Stimulated activated CD8-positive, alpha-beta memory T cell treated with anti-CD3 and anti-CD28 coated beads, Interleukin-4, amount 100 ng/mL, for 24 hours (primary cell): ENCODE data around the gene SLC6A16.
"Not testable (repeated sequence)": the region's sequence is repeated elsewhere in the genome, so short reads cannot be mapped to it uniquely, and the experiment has no call there.

Source experiments
- DNase-seq: peaks from one replicate; pipeline ENCODE4 v3.0.0-alpha.2; 2020; ENCODE audit warnings: low read depth

Gene SLC6A16

GRCh38 chr19:49344505-49345423 is 19.8 kb upstream of the SLC6A16 start:
- no peak for DNase-seq

GRCh38 chr19:49343123-49343522 is 18.1 kb upstream of the SLC6A16 start:
- no peak for DNase-seq

GRCh38 chr19:49342291-49342721 is 17.3 kb upstream of the SLC6A16 start:
- no peak for DNase-seq

- no peak for DNase-seq
Measured at GRCh38 chr19:49340865-49341718, 16.1 kb upstream of the SLC6A16 start.

- DNase-seq: no peak
Measured at GRCh38 chr19:49340069-49340864, 15.3 kb upstream of the SLC6A16 start.

GRCh38 chr19:49339301-49340068 is 14.5 kb upstream of the SLC6A16 start:
- DNase-seq: no peak

GRCh38 chr19:49338691-49339300 is 13.8 kb upstream of the SLC6A16 start:
- DNase-seq: no peak

GRCh38 chr19:49338023-49338677 is 13.2 kb upstream of the SLC6A16 start:
- DNase-seq: no peak

- DNase-seq: no peak
Measured at GRCh38 chr19:49337267-49338022, 12.5 kb upstream of the SLC6A16 start.

GRCh38 chr19:49336482-49337266 is 11.7 kb upstream of the SLC6A16 start:
- DNase-seq: no peak

GRCh38 chr19:49335784-49336481 is 10.9 kb upstream of the SLC6A16 start:
- no peak for DNase-seq

- peak; percentile 30 for DNase-seq
Measured at GRCh38 chr19:49335071-49335783, 10.2 kb upstream of the SLC6A16 start, which contains the start of gene CD37. Gene CD37 (plus strand): TSS chr19:49335406. CDS start chr19:49335541, 135 bp downstream.

GRCh38 chr19:49333811-49334288 is 8.9 kb upstream of the SLC6A16 start:
- DNase-seq: peak; percentile 44

GRCh38 chr19:49333418-49333805 is 8.4 kb upstream of the SLC6A16 start:
- no peak for DNase-seq

- DNase-seq: not testable (repeated sequence)
Measured at GRCh38 chr19:49332691-49333417, 7.9 kb upstream of the SLC6A16 start.

- no peak for DNase-seq
Measured at GRCh38 chr19:49331616-49332055, 6.6 kb upstream of the SLC6A16 start.
